NCI-H345 (cell line): ENCODE measurements around the gene MGAT5B.

Experiments
- DNase-seq: peaks from one replicate; lab custom pipeline; 2025; lab: John Stamatoyannopoulos, UW

Gene MGAT5B

DNA sequence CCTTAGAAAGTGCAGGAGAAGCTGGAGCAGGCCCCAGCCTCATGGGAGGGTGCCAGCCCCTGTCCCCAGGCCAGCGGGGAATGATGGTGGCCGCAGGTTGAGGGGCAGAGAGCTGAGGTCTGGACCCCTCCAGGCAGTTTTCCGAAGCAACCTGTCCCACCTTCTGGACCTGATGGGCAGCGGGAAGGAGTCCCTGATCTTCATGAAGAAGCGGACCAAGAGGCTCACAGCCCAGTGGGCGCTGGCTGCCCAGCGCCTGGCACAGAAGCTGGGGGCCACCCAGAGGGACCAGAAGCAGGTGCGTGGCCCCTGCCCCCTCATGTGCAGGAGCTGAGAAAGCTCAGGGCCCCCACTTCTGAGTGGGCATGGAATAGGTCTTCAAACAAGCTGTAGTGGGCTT is 36.8 kb downstream of the MGAT5B start:
- no peak for DNase-seq

- DNase-seq: no peak
Observed at GRCh38 chr17:76905836-76906235, 37.6 kb downstream of the MGAT5B start.

GRCh38 chr17:76906463-76906862 is 38.3 kb downstream of the MGAT5B start:
- no peak for DNase-seq

GRCh38 chr17:76907352-76907751 is 39.1 kb downstream of the MGAT5B start:
- no peak for DNase-seq

- DNase-seq: no peak
Observed at GRCh38 chr17:76909971-76910760, 42.0 kb downstream of the MGAT5B start.

DNA sequence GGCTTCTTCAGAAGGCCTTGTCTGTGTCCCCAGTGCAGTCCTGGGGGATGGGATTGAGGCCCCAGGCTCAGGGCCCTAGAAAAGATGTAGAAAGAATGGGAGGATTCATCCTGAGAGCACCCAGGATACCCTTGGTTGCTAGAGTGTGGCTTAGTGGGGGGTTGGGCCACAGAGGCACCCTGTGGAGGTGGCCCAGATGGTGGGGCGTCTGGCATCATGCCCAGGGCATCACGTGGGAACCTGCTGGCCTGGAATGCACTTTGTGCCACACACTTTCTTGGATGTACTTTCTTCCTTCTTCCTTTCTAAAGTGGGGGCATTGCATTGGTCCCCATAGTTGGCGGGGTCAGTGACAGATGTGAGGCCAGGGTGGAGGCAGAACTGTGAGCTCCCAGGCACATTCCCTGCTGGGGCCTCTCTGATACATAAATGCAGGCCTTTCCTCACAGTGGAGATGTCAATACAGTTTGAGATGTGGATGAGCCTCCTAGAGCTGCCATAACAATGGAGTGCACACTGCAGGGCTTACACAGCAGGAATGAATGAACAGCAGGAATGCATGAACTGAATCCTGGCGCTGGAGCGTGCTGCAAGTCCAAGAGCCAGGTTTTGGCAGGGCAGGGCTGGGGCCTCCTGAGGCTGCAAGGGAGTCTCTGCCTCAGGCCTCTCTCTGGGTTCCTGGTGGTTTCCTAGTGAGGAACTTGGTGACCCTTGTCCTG is 43.3 kb downstream of the MGAT5B start:
- DNase-seq: peak; percentile 84

GRCh38 chr17:76912421-76913164 is 44.4 kb downstream of the MGAT5B start:
- DNase-seq: peak; percentile 69

DNA sequence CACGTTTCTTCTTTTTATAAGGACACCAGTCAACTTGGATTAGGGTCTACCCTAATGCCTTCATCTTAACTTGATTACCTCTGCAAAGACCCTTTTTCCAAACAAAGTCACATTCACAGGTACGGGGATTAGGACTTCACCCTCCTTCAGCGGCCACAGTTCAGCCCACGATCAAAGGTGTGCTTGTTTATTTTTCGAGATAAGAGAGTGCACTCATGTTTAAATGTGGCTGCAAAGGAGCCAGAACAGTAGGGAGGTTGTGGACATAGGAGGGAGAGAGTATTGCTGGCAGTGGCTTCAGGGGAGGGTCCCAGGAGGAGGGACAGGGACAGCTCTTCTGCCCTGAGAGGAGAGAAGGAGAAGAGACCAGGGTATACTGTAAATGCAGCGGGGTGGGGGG is 46.7 kb downstream of the MGAT5B start:
- DNase-seq: no peak

- DNase-seq: no peak
Observed at GRCh38 chr17:76915840-76916510, 47.8 kb downstream of the MGAT5B start.

GRCh38 chr17:76917829-76918228 is 49.6 kb downstream of the MGAT5B start:
- no peak for DNase-seq

DNA sequence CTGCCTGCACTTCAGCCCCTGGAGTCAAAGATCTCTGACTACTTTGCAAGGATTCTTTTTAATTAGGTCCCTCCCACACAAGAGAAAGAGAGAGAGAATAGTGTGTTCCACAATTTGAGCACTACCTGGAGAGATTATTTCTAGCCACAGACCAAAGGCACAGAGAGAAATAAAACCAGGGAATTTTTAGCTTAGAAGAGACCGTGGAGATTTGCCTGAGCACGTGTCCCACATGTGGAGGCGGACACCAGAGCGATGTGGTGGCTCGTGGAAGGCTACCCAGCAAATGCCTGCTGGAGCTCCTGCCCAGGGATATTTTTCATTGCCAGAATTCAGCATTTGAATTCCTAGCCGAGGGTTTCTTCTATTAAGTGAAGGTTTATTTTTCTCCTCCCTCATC is 50.6 kb downstream of the MGAT5B start:
- no peak for DNase-seq

DNA sequence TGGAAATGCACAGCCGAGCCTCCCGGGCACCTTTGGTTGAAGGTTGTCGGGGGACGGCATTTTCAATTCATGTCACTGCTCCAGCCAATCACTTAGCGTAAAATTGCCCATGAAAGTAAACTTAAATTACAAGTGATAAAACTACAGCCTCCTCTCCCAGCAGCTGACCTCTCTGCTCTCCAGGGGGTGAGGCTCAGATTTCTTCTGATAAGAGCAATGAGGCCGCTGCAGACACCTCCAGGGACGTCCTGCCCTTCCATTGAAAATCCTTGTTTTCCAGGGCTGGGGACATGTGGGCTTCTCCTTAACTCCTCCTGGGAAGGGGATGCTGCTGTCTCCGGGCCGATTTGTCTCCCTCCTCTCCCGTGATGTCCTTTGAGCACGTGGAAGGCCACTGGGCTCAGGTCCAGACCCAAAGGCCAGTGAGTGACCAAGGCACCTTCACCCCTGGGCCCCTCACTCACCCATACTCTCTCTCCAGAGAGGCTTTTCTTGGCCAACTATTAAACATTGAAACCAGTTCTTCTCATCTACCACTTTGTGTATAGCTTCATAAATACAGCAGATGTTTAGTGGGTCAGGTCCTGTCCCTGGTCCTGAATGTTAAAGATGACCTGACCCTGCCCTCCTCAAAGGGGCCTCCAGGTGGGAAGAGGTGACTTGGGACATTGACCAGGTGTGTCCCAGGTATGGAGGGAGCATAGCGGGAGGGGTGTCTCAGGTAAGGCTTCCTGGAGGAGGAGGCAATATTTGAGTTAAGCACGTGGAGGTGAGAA is 52.3 kb downstream of the MGAT5B start:
- no peak for DNase-seq

- DNase-seq: no peak
Observed at GRCh38 chr17:76921340-76922036, 53.3 kb downstream of the MGAT5B start.

DNA sequence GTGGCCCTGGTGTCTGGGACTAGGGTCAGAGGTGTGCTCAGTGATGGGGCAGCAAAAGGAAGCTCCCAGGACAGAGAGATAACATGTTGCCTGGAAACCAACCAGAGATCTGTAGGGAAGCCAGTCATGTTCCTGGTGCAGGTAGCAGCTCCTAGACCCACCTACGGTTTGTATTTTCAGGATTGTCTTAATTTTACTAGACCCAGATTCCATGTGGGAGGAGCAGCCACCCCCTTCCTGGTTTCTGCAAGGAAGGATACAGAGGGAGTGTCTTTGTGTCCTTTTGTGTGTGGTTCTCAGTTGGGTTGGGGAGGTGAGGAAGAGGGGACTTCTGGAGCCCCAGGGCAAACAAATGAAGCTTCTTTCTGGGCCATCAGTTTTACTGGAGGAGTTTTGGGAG is 53.9 kb downstream of the MGAT5B start:
- DNase-seq: no peak

DNA sequence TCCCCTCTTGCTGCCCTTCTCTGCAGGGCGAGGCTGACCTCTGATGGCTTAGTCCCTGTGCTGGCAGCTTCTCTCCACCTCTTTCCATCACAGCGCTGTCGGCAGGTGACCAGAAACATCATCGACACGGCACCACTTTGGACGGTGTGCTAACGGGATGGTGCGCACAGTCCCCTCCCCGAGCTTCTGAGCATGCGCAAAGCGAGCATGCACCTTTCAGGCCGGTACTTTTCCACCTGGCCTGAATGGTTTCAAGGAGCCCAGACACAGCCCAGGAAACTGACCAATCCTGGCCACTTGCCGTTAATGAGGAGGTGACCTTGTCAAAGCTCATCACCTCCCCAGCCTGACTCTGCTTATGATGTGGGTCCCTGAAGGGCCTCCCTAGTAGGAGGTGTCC is 54.8 kb downstream of the MGAT5B start:
- no peak for DNase-seq

- no peak for DNase-seq
Observed at GRCh38 chr17:76923491-76923890, 55.3 kb downstream of the MGAT5B start.

DNA sequence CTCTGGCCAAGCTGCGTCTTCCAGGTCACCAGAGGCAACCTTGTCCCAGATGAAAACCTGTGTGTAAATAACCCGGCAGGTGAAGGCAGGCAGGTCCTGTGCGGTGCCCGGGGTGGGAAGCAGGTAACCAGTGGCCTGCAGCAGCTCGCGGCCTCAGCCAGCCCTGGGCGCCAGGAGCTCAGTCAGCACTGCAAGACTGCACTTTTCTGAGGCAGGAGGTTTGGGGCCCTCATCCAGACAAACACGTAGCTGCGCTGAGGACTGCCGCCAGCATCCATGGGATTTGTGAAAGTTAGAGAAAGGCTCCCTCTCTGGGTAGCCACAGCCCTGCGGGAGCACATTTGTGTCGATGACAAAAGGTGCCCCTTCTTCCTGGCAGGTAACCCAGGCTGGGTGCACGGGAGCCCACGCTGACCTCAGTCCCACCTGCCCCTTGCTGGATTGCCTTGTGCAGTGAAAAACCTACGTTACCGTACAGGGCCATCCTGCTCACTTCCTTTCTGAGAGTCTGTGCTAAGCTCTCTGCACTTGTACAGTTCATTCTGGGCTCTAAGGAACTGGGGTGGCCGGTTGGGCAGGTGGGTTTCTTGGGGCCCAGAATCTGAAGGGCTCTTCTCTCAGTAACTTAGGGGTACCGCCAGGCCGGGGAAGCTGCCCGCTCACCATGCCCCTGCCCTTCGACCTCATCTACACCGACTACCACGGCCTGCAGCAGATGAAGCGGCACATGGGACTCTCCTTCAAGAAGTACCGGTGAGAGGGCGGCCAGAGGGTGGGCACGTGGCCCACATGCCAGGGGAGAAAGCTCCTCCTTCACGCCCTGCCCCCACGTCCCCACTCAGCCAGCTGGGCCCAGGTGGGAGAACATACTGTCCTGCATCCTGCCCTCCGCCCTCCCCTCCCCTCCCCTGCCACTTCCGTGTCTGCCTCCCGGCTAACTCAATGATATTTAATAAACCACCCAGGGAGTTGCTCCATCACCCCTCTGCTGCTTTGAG is 56.4 kb downstream of the MGAT5B start:
- no peak for DNase-seq

DNA sequence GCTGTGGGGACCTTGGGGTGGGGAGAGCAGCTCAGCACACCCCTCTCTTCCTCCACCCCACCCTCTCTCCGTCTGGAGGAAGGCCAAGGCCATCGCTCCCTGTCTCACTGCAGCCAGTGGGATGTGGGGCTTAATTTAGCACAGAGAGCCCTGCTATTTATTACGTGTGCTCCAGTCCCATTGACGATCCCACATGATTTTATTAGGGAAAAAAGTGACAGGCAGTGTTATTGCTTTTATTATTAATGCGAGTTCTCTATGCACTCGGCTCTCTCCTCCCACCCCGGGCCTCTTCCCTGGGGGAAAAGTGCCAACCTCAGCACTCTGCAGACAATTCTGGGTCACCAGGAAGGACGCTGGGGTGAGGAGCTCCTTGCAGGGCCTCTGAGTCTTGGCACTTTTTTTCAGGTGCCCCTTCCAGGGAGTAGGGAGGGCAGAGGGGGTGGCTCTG is 57.3 kb downstream of the MGAT5B start:
- DNase-seq: no peak

DNA sequence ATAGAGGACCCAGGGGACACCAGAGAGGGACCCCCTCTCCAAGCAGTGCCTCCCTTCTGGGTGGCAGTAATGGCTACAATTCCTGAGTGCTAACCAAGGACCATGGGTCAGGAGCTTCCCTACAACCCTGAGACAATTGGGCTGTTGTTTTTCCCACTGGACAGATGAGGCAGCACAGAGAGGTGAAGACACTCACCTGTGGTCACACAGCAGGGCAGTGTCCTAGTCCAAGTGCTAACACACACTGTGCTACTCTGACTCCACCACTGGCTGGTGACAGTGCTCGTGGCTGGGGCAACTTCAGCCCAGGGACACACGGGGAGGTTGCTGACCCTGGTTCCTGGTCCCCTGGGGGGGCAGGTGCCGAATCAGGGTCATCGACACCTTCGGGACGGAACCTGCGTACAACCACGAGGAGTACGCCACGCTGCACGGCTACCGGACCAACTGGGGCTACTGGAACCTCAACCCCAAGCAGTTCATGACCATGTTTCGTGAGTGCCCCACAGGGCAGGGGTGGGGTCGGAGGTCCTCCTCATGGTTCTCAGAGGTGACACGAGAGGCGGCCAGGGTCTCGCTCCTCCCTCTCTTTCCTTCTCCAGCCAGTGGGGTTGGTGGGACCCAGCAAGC is 58.1 kb downstream of the MGAT5B start:
- no peak for DNase-seq
